KMS-11 (cell line): ENCODE data around the gene TSC22D1.

Experiments used
- H2AFZ ChIP-seq: fragments of 200-600 bp; sonication (generic); 2 replicates; pipeline ENCODE4 v1.6.1; 2016; ENCODE audit warnings: antibody characterized with exemption, mixed run types, low read depth
- H3K27ac ChIP-seq: fragments of 200-600 bp; sonication (generic); 2 replicates; pipeline ENCODE4 v1.6.1; 2016; ENCODE audit warnings: mild to moderate bottlenecking, mixed run types
- H3K27me3 ChIP-seq: fragments of 200-600 bp; sonication (generic); 2 replicates; pipeline ENCODE4 v1.6.1; 2017; ENCODE audit warnings: mild to moderate bottlenecking, low read depth, mixed run types, moderate library complexity; ENCODE audit not compliant: insufficient read depth
- H3K36me3 ChIP-seq: fragments of 200-600 bp; sonication (generic); 2 replicates; pipeline ENCODE4 v1.6.1; 2017; ENCODE audit warnings: mild to moderate bottlenecking, mixed run types; ENCODE audit not compliant: insufficient read depth
- H3K4me1 ChIP-seq: fragments of 200-600 bp; sonication (generic); 2 replicates; pipeline ENCODE4 v1.6.1; 2016; ENCODE audit warnings: mild to moderate bottlenecking, low read depth, mixed run types; ENCODE audit not compliant: poor library complexity, severe bottlenecking
- H3K4me2 ChIP-seq: fragments of 200-600 bp; sonication (generic); 2 replicates; pipeline ENCODE4 v1.7.0; 2016; ENCODE audit warnings: mild to moderate bottlenecking, mixed run types
- H3K4me3 ChIP-seq: fragments of 200-600 bp; sonication (generic); IDR thresholded peaks from 2 replicates; pipeline ENCODE4 v1.6.1; 2017; ENCODE audit warnings: low read depth, low read length, mixed read lengths; ENCODE audit not compliant: insufficient read depth
- H3K79me2 ChIP-seq: fragments of 200-600 bp; sonication (generic); 2 replicates; pipeline ENCODE4 v1.6.1; 2016; ENCODE audit warnings: low read depth, mixed run types; ENCODE audit not compliant: insufficient read depth
- H3K9ac ChIP-seq: fragments of 200-600 bp; sonication (generic); 2 replicates; pipeline ENCODE4 v1.6.1; 2016; ENCODE audit warnings: mild to moderate bottlenecking, mixed run types
- H4K20me1 ChIP-seq: fragments of 200-600 bp; sonication (generic); 2 replicates; pipeline ENCODE4 v1.6.1; 2016; ENCODE audit warnings: mild to moderate bottlenecking, mixed run types; ENCODE audit not compliant: insufficient read depth
- CTCF ChIP-seq: fragments of 200-600 bp; sonication (generic); conservative IDR thresholded peaks from 2 replicates; pipeline ENCODE4 v1.6.1; 2017; ENCODE audit warnings: low read depth, mild to moderate bottlenecking, antibody characterized with exemption, low read length, moderate library complexity, mixed read lengths

Gene TSC22D1

GRCh38 chr13:44543369-44543768 lies 32.8 kb downstream of the TSC22D1 start:
- no peaks in the 10 kb centered on the region for H4K20me1 ChIP-seq
- H3K4me3 ChIP-seq: no peak overlapping the region
- no peak overlapping the region for H3K27ac ChIP-seq
- no peaks in the 10 kb centered on the region for H3K79me2 ChIP-seq
- H3K9ac ChIP-seq: no peak overlapping the region
- no peaks in the 10 kb centered on the region for H3K27me3 ChIP-seq
- H3K4me1 ChIP-seq: no peaks in the 10 kb centered on the region
- H3K36me3 ChIP-seq: no peaks in the 10 kb centered on the region
- H3K4me2 ChIP-seq: no peak overlapping the region
- TF ChIP-seq CTCF: no peak
- no peak overlapping the region for H2AFZ ChIP-seq

GRCh38 chr13:44542361-44542760 lies 33.8 kb downstream of the TSC22D1 start:
- Histone ChIP-seq H3K27me3 (no peaks in the 10 kb centered on the region), H3K4me3 (no peak overlapping the region), H4K20me1 (no peaks in the 10 kb centered on the region), H3K27ac (no peak overlapping the region), H3K9ac (no peak overlapping the region), H3K79me2 (no peaks in the 10 kb centered on the region), H3K4me2 (no peak overlapping the region), H2AFZ (no peak overlapping the region), H3K4me1 (no peaks in the 10 kb centered on the region), H3K36me3 (no peaks in the 10 kb centered on the region)
- TF ChIP-seq CTCF: no peak

DNA sequence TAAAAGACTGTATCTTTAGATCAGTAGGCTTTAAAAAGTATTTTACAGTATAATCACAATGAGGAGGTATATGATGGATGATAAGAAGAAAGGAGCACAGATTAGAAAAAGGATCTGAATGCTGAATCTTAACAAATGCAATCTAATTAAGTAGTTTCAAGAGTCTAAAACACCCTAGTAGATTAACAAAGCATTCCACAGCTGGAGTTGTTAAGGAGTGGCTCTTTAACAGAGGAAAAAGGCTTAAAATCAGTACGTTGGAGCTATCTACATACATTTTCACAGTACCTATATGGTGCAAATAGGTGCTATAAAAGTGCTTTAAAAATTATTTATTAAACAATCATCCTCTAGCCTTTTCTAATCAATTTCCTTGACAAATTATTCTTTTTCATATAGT lies 34.5 kb downstream of the TSC22D1 start:
- no peaks in the 10 kb centered on the region for H3K27me3 ChIP-seq
- no peak overlapping the region for H3K4me2 ChIP-seq
- no peaks in the 10 kb centered on the region for H3K79me2 ChIP-seq
- H3K4me1 ChIP-seq: no peaks in the 10 kb centered on the region
- no peak overlapping the region for H2AFZ ChIP-seq
- no peaks in the 10 kb centered on the region for H4K20me1 ChIP-seq
- H3K9ac ChIP-seq: no peak overlapping the region
- H3K4me3 ChIP-seq: no peak overlapping the region
- TF ChIP-seq CTCF: no peak
- H3K36me3 ChIP-seq: no peaks in the 10 kb centered on the region
- H3K27ac ChIP-seq: no peak overlapping the region

DNA sequence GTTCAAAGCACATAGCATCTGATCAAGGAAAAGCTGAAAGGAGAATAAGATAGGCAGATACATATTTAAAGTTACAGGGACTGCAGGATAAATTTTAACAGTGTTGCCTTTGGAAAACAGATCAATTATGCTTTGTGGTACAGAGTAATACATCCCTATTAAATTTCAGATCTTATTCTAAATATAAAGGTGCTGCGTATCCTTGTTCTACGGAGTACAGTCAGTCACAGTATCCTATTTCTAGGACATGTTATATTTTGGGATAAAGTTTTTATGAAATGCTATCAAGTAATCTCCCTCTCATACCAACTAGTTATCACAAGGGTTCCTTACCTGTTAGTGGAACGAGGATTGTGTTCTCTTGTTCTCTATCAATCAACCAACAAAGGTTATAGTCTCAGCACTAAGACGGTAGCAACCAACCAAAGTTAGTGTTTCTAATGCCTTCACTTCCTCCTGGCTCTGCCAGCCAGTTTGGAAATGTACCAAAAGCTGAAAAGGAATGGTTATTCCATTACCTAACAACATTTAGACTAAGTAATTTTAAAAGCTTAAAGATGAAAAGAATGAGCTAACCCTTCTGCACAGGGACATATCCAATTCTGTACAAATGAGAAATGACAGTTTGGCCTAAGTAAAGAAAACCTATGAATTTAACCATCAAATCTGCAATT lies 35.2 kb downstream of the TSC22D1 start:
- Histone ChIP-seq H3K79me2 (no peaks in the 10 kb centered on the region), H3K4me1 (no peaks in the 10 kb centered on the region), H3K9ac (no peak overlapping the region), H2AFZ (no peak overlapping the region), H3K4me2 (no peak overlapping the region), H4K20me1 (no peaks in the 10 kb centered on the region), H3K27ac (no peak overlapping the region), H3K36me3 (no peaks in the 10 kb centered on the region), H3K27me3 (no peaks in the 10 kb centered on the region), H3K4me3 (no peak overlapping the region)
- TF ChIP-seq CTCF: no peak
